Colon (tissue), 2 donors: Measurements from ENCODE around the gene MALAT1.
"Not testable (repeated sequence)": the region's sequence is repeated elsewhere in the genome, so short reads cannot be mapped to it uniquely, and the experiment has no call there.

ENCODE experiments used
- FAIRE-seq: peaks from 2 replicates; lab custom pipeline; 2012; peaks lifted over from hg19 to GRCh38; lab: Jason Lieb, UNC
- donor health status: control.
- donor health status: control.

MALAT1 gene

GRCh38 chr11:65498977-65499712, at the start of gene MALAT1:
TSS of gene MALAT1 (plus strand) at chr11:65499045.
- FAIRE-seq, result no peak

GRCh38 chr11:65451301-65451700, 47.5 kb upstream of the MALAT1 start:
- FAIRE-seq, result not testable (repeated sequence)

GRCh38 chr11:65452259-65452658, 46.6 kb upstream of the MALAT1 start:
- not testable (repeated sequence) for FAIRE-seq

- FAIRE-seq, result no peak
These were observed 45.9 kb upstream of the MALAT1 start for GRCh38 chr11:65452806-65453490.

GRCh38 chr11:65454311-65454695, 44.5 kb upstream of the MALAT1 start:
- FAIRE-seq, result no peak

- no peak for FAIRE-seq
These were observed 44.0 kb upstream of the MALAT1 start for GRCh38 chr11:65454696-65455456.

- no peak for FAIRE-seq
These were observed 42.4 kb upstream of the MALAT1 start for GRCh38 chr11:65456418-65456817.

- FAIRE-seq, result no peak
These were observed 39.3 kb upstream of the MALAT1 start for GRCh38 chr11:65459552-65459951.

- not testable (repeated sequence) for FAIRE-seq
These were observed 33.4 kb upstream of the MALAT1 start for GRCh38 chr11:65465471-65465870.

GRCh38 chr11:65467306-65467705, 31.5 kb upstream of the MALAT1 start:
- FAIRE-seq, result not testable (repeated sequence)

GRCh38 chr11:65468874-65469333, 29.9 kb upstream of the MALAT1 start:
- FAIRE-seq, result no peak

- no peak for FAIRE-seq
These were observed 28.3 kb upstream of the MALAT1 start for GRCh38 chr11:65470433-65471049.

GRCh38 chr11:65471447-65471891, 27.4 kb upstream of the MALAT1 start:
- FAIRE-seq, result no peak

- not testable (repeated sequence) for FAIRE-seq
These were observed 26.1 kb upstream of the MALAT1 start for GRCh38 chr11:65472588-65473277.

GRCh38 chr11:65473278-65473860, 25.5 kb upstream of the MALAT1 start:
- no peak for FAIRE-seq

GRCh38 chr11:65474864-65475263, 24.0 kb upstream of the MALAT1 start:
- FAIRE-seq, result no peak

- no peak for FAIRE-seq
These were observed 22.2 kb upstream of the MALAT1 start for GRCh38 chr11:65476632-65477148.

- FAIRE-seq, result no peak
These were observed 21.5 kb upstream of the MALAT1 start for GRCh38 chr11:65477149-65477965.

GRCh38 chr11:65478388-65479183, 20.3 kb upstream of the MALAT1 start:
- FAIRE-seq, result no peak
